ENCODE data around the gene TAS1R1. TPM values are rescaled to one million over a fixed set of nuclear protein-coding genes. Genes with fewer than 3 reads are reported as not detected.

The TAS1R1 gene
- polyA plus RNA-seq, 1 donor from 2014 or later = not detected

DNA sequence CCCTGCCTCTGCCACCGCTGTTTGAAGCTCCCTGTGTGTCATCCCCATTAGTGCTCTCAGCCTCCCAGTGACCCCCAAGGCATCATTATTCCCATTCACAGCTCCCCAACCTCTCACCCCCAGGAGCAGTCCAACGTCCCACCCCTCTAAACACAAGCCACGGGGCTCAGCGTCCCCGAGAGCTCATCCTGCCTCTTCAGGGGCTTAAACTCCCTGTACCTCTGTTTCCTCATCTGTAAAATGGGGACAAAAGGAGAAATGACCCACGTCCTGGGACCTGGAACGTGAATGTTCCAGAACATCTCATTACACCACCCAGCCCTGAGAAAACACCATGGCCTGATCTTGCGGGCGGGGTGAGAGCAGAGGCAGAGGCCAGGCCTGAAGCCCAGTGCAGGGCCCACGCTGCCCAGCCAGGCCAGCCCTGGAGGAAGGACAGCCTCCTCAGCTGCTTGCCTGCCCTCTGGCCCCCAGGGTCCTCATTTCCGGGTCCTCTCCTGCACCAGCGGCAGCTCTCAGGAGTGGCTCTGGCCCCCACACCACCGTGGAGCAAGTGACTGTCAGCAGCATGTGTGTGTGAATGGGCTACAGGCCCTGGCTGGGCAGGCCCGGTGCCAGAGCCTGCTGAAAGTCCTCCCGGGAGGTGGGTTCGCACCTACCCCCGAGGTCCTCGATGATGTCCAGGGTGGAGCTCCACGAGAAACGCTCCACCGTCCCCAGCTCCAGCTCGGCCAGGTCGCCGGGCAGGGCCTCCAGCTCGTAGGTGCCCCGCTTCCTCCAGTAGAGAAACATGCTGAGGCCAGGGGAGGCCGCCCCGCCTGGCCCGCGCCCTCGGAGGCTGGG lies 49.5 kb upstream of the TAS1R1 start (continued):
- TF ChIP-seq EZH2 (IDR thresholded peaks at IDR 0.05; ENCODE audit: borderline replicate concordance, insufficient read depth, low read length, poor library complexity, severe bottlenecking) (no peak), EP300 (conservative IDR thresholded peaks at IDR 0.05; ENCODE audit: poor library complexity, severe bottlenecking) (no peak)

DNA sequence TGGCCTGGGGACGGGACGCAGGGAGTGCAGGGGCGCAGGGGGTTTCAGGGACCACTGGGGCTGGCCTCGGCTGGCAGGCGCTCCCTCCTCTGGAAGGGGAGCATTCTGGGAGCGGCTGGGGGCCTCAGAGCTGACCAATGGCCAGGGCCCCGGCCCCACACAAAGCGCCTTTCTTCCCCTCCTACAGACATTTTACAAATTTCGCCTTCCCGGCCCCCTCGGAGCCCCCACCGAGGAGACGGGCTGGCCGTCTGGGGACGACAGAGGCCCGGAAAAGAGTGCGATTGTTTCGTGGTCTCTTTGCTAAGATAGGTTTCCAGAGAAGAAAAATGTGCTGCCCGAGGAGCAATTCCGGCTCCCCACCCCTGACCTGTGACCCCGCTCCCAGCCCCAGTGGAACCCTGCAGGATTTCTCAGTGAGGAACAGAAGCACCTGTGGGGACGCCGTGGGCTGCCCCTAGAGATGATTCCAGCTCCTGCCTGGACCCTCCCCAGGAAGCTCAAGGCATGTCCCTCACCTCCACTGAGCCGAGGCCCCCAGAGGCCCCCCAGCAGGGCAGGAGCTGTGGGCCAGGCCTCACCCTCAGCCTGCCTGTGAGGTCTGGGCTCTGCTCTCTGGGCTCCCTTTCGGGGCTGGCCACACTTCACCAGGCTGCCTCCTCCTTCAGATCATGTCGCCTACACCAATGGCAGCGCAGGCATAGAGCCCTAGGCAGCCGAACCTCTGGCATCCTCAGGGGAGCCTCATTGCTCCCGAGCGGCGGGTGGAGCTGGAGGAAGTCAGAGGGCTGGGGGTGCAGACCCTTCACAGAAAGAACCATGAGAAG lies 48.7 kb upstream of the TAS1R1 start:
- no peak overlapping the region for H2AFZ ChIP-seq (ENCODE audit: low read depth, low read length)
- no peak overlapping the region for H3K4me2 ChIP-seq (ENCODE audit: low read length)
- H3K9me2 ChIP-seq (ENCODE audit: insufficient read depth, low read length) = no peaks in the 10 kb centered on the region
- TF ChIP-seq POLR2AphosphoS5 (IDR thresholded peaks at IDR 0.05) (no peak), EP300 (conservative IDR thresholded peaks at IDR 0.05; ENCODE audit: poor library complexity, severe bottlenecking) (no peak), RAD21 (conservative IDR thresholded peaks at IDR 0.05) (no peak), MXI1 (conservative IDR thresholded peaks at IDR 0.05; ENCODE audit: poor library complexity, severe bottlenecking) (no peak), EZH2 (IDR thresholded peaks at IDR 0.05; ENCODE audit: borderline replicate concordance, insufficient read depth, low read length, poor library complexity, severe bottlenecking) (no peak), TAF1 (IDR thresholded peaks at IDR 0.05; ENCODE audit: low read depth) (no peak), SMC3 (conservative IDR thresholded peaks at IDR 0.05; ENCODE audit: poor library complexity) (no peak)
- TF ChIP-seq, protein P1, sequence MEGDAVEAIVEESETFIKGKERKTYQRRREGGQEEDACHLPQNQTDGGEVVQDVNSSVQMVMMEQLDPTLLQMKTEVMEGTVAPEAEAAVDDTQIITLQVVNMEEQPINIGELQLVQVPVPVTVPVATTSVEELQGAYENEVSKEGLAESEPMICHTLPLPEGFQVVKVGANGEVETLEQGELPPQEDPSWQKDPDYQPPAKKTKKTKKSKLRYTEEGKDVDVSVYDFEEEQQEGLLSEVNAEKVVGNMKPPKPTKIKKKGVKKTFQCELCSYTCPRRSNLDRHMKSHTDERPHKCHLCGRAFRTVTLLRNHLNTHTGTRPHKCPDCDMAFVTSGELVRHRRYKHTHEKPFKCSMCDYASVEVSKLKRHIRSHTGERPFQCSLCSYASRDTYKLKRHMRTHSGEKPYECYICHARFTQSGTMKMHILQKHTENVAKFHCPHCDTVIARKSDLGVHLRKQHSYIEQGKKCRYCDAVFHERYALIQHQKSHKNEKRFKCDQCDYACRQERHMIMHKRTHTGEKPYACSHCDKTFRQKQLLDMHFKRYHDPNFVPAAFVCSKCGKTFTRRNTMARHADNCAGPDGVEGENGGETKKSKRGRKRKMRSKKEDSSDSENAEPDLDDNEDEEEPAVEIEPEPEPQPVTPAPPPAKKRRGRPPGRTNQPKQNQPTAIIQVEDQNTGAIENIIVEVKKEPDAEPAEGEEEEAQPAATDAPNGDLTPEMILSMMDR (IDR thresholded peaks at IDR 0.05; ENCODE audit: poor library complexity, severe bottlenecking) = no peak
- TF ChIP-seq, protein P2, sequence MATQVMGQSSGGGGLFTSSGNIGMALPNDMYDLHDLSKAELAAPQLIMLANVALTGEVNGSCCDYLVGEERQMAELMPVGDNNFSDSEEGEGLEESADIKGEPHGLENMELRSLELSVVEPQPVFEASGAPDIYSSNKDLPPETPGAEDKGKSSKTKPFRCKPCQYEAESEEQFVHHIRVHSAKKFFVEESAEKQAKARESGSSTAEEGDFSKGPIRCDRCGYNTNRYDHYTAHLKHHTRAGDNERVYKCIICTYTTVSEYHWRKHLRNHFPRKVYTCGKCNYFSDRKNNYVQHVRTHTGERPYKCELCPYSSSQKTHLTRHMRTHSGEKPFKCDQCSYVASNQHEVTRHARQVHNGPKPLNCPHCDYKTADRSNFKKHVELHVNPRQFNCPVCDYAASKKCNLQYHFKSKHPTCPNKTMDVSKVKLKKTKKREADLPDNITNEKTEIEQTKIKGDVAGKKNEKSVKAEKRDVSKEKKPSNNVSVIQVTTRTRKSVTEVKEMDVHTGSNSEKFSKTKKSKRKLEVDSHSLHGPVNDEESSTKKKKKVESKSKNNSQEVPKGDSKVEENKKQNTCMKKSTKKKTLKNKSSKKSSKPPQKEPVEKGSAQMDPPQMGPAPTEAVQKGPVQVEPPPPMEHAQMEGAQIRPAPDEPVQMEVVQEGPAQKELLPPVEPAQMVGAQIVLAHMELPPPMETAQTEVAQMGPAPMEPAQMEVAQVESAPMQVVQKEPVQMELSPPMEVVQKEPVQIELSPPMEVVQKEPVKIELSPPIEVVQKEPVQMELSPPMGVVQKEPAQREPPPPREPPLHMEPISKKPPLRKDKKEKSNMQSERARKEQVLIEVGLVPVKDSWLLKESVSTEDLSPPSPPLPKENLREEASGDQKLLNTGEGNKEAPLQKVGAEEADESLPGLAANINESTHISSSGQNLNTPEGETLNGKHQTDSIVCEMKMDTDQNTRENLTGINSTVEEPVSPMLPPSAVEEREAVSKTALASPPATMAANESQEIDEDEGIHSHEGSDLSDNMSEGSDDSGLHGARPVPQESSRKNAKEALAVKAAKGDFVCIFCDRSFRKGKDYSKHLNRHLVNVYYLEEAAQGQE (IDR thresholded peaks at IDR 0.05; ENCODE audit: borderline replicate concordance) = no peak
- H3K27ac ChIP-seq (ENCODE audit: low read length) = no peak overlapping the region
- no peaks in the 10 kb centered on the region for H3K9me3 ChIP-seq (ENCODE audit: low read length)
- no peaks in the 10 kb centered on the region for H4K20me1 ChIP-seq (ENCODE audit: insufficient read depth)
- no peak overlapping the region for H3K4me3 ChIP-seq (ENCODE audit: low read length)
- no peaks in the 10 kb centered on the region for H3F3A ChIP-seq (ENCODE audit: insufficient read depth, low read length, poor library complexity, severe bottlenecking)
- no peaks in the 10 kb centered on the region for H3K27me3 ChIP-seq (ENCODE audit: insufficient read depth, low read depth, low read length)
- no peaks in the 10 kb centered on the region for H3K36me3 ChIP-seq (ENCODE audit: insufficient read depth, low read length)
- no peak overlapping the region for H3K9ac ChIP-seq (ENCODE audit: low read length)
- no peaks in the 10 kb centered on the region for H3K79me2 ChIP-seq (replicated peaks; ENCODE audit: insufficient read depth, low read length)

Measured in neural cell (in vitro differentiated cells).